Mononuclear cell (primary cell): ENCODE data around the gene TFB2M. TPM values are rescaled to one million over a fixed set of nuclear protein-coding genes. Genes with fewer than 3 reads are reported as not detected.

Source experiments
- H3K27me3 ChIP-seq: 2 replicates; pipeline ENCODE4 v1.6.0; 2011; ENCODE audit warnings: low read length, control low read depth; ENCODE audit not compliant: insufficient read depth
- H3K4me1 ChIP-seq: 2 replicates; pipeline ENCODE4 v1.5.1; 2011; ENCODE audit warnings: mild to moderate bottlenecking, low read length, control low read depth; ENCODE audit not compliant: insufficient read depth
- H3K4me3 ChIP-seq: 2 replicates; pipeline ENCODE4 v1.5.1; 2011; ENCODE audit warnings: mild to moderate bottlenecking, low read length, moderate library complexity
- H3K9me3 ChIP-seq: 2 replicates; pipeline ENCODE4 v1.5.1; 2011; ENCODE audit warnings: low read depth, mild to moderate bottlenecking, control low read depth, low read length
- total RNA-seq: library from RNA; depleted of rRNA; stranded (reverse); fragments of >200 nt; gene quantifications from one replicate; pipeline ENCODE4 v1.2.3, GENCODE V29; 2012

The TFB2M gene
- total RNA-seq, 1 donor, result 17.2 TPM

DNA sequence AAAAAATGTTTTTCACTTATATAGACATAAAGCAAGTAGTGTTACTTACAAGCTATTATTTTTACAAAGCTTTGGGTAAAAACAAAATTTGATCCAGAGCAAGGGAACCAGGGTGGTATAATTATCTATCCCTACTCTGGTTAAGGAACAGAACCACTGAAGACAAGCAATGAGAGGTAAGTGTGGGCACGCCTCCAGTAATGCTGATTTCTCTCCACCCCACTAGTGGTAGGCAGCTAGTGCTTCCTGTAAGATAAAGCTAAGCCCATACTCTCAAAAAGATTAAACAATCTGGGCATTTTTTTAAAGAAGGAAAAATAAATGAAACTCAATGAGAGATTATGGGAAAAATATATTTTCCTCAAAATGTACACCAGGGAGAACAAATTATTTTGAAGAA is 22.1 kb downstream of the TFB2M start:
- Histone ChIP-seq H3K9me3 (no peaks in the 10 kb centered on the region), H3K4me1 (no peaks in the 10 kb centered on the region), H3K27me3 (no peaks in the 10 kb centered on the region), H3K4me3 (no peak overlapping the region)

DNA sequence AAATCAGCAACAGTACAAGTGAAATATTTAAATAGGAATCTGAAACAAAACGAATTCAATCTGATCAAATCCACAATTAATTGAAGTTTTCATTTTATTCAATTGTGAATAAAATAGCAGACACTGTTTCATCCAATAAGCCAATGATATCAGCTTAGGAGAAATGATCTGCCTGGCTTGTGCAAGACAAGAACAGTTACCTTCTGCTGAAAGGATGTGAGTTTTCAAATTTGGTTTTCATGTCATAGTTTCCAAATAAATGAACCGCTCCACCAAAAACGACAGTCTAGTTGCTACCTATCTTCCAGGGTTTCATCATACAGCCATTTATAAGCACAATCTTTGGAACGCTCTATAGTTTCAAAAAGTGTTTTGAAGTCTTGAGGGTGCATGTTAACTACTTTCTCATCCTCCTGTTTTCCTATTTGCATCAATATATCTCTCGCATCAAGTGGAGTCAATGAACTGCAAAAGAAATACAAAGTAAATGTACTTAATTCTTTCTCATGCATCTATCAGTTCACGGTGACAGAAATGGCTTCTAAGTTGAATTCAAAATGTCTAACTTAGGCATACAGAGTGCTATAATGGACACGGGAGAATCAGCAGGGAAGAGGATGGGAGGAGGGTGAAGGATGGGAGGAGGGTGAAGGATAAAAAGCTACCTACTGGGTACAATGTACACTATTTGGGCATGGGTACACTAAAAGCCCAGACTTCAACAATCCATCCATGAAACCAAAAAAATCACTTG is 25.1 kb downstream of the TFB2M start:
- Histone ChIP-seq H3K9me3 (no peaks in the 10 kb centered on the region), H3K27me3 (no peaks in the 10 kb centered on the region), H3K4me1 (no peaks in the 10 kb centered on the region), H3K4me3 (no peak overlapping the region)

DNA sequence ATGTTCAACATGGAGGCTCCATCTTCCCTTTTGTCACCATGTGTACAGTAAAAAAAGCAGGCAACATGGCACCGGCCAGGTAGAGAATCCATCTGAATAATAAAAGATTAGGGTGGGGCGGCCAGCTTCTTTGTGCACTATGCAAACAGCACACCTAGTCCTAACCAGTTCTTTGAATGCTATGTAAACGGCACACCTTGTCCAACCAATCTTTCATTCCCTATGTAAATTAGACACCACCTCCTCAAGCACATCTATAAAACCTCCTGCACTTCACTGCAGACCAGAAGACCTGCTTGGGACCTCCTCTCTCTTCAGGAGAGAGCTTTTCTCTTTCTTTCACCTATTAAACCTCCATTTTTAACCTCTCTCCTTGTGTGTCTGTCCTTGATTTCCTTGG is 28.2 kb downstream of the TFB2M start:
- H3K4me3 ChIP-seq, result no peak overlapping the region
- no peaks in the 10 kb centered on the region for H3K4me1 ChIP-seq
- H3K27me3 ChIP-seq, result no peaks in the 10 kb centered on the region
- no peaks in the 10 kb centered on the region for H3K9me3 ChIP-seq

DNA sequence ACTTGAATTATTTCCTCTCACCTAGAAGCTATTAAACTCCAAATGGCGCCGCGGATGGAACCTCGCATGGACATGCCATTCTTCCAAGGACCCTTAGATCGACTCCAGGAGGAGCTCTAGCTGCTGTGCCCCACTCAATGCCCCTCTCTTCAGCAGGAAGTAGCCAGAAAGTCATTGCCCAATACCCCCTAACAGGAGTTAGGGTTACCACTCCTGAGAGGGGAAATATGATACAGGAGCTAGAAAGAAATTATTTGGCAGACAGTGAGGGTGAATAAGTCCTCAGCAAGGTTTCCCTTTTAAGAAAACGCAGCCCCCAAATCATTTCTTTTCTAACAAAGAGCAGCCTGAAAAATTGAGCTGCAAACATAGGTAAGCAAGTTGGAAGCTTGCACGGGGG is 28.6 kb downstream of the TFB2M start:
- Histone ChIP-seq H3K4me1 (no peaks in the 10 kb centered on the region), H3K4me3 (no peak overlapping the region), H3K27me3 (no peaks in the 10 kb centered on the region), H3K9me3 (no peaks in the 10 kb centered on the region)

DNA sequence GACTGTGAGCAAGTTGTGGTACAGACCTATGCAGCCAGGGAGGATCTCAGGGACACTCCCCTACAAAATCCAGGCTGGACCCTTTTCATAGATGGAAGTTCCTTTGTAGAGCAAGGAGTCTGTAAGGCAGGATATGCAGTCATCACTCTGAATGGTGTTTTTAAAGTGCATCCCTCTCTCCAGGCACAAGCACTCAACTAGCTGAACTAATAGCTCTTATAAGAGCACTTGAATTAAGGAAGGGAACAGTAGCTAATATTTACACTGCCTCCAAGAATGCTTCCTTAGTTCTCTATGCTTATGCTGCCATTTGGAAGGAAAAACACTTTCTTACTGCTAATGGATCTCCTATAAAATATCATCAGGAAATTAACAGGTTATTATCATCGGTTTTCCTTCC is 31.9 kb downstream of the TFB2M start:
- Histone ChIP-seq H3K9me3 (peaks cover 7% of the 10 kb centered on the region), H3K4me1 (no peaks in the 10 kb centered on the region)

DNA sequence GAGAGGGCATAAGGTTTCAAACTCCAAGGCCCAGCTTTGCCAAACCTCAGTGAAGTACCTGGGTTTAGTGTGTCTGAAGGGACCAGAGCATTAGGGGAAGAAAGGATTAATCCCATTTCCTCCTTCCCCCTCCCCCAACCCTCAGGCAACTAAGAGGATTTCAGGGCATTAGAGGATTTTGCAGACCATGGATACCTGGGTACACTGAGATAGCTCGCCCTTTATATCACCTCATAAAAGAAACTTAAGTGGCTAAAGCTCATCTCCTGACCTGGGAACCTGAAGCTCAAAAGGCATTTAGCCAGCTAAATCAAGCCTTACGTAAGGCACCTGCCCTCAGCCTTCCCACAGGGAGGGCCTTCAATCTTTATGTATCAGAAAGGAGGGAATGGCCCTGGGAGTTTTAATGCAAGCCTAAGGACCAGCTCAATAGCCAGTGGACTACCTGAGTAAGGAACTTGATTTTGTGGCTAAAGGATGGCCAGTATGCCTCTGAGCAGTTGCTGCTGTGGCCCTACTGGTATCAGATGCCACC is 32.6 kb downstream of the TFB2M start:
- no peak overlapping the region for H3K4me3 ChIP-seq
- no peaks in the 10 kb centered on the region for H3K4me1 ChIP-seq
- H3K9me3 ChIP-seq, result peaks cover 7% of the 10 kb centered on the region
- H3K27me3 ChIP-seq, result no peaks in the 10 kb centered on the region

More for the DNA sequence above, 31.9 kb downstream of the TFB2M start:
- H3K4me3 ChIP-seq, result no peak overlapping the region
- no peaks in the 10 kb centered on the region for H3K27me3 ChIP-seq

DNA sequence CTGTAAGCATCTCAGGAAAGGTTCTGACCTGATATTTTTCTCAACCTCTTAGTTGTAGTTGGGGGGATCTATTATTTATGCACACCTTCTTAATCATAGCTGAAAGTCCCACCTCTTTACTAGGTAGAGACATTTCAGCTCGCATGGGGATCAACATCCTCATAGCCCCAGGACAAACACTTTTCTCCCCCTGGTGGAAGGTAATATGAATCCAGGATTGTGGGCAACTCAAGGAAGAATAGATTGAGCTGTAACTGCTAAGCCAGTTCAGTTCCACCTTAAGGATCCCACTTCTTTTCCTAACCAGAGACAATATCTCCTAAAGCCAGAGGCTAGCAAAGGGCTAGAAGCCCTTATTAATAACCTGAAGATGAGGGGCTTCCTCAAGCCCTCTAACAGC is 33.5 kb downstream of the TFB2M start:
- Histone ChIP-seq H3K27me3 (no peaks in the 10 kb centered on the region), H3K4me1 (peaks cover 6% of the 10 kb centered on the region), H3K9me3 (peaks cover 7% of the 10 kb centered on the region), H3K4me3 (no peak overlapping the region)

DNA sequence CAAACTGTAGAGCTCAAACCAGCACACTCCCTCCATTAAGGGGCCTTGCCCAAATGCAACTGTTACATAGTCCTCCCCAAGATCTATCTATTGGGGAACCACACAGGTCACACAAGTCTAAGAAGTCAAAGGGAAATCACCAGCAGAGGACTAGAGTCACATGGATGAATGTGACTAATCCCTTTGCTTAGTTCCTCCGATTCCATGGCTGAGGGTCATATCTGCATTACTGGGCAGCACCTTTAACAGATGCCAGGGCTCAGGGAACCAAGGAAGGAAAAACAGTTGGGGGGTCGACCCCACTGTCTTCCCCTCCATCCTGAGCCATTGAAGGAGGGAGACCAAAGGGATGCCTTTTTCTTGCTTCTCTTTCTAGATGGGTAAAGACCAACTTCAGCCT is 35.6 kb downstream of the TFB2M start:
- Histone ChIP-seq H3K27me3 (no peaks in the 10 kb centered on the region), H3K9me3 (peaks cover 7% of the 10 kb centered on the region)

DNA sequence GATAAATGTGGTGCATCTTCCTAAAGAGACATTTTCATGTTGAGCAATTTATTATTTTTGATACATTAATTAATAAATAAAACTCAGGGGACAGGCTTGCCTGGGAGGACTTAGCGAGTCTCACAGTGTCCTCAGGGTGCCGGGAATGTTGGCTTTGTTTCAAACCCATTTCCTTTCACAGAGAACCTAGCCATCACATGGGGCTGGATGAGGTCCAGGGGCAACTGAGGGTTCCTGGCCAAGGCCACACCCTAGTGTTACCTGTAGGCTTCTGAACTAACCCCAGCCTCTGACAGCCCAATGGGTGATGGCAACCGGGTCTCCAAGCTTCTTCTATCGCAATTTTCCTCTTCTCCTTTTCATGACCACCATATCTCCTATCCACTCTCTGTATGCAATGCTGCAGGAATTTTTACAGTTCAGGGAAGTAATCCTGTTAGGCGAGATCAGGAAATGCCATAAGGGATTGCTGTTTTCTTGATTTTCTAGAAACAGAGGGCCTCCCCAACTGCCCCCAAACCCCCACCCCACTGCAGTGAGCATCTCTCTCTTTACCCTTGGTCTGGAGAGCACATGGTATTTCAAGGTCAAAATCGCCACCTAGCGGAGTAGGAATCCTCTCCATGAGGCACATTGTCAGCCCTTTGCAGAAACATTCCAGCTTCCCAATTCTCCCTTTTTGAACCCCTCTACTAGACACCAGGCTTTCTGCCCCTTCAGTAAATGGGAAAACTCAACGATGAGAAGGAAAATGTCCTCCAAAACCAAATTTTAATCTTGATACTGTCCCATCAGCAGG is 36.9 kb downstream of the TFB2M start:
- peaks cover 7% of the 10 kb centered on the region for H3K9me3 ChIP-seq
- no peak overlapping the region for H3K4me3 ChIP-seq
- no peaks in the 10 kb centered on the region for H3K27me3 ChIP-seq
- H3K4me1 ChIP-seq, result peaks cover 8% of the 10 kb centered on the region

More for the DNA sequence above, 35.6 kb downstream of the TFB2M start:
- H3K4me3 ChIP-seq, result no peak overlapping the region
- H3K4me1 ChIP-seq, result peaks cover 8% of the 10 kb centered on the region

DNA sequence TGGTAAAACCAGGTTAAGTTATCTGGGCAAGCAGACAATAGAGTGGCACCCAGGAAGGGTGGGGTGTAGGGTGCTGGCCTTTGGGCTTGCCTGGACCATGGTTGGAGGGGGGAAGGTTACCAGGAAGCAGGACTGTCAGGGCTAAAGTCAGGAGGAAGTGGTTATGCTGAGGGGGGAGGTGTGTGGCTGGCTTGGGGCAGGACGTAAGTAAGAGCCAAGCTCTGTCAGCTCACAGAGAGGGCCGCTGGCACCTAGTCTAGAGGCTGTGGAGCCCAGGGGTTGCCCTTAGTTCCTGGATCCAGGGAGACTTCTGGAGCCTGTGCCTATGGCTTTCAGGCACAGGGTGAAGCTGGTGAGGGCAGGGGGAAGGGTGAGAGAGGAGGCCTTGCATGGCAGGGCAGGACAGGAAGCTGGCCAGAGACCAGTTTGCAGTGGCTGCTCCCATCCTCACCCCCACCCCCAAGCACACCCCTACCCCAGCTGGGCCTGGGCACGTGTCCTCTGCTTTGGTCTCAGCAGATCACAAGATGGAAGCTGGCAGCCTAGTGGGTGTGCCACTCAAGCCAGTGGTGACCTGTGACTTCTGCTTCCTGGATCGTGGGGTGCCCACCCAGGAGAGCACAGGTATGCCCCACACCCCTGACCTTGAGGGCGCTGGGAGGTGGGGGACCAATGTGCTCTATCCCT is 38.5 kb downstream of the TFB2M start:
- H3K4me1 ChIP-seq, result peaks cover 8% of the 10 kb centered on the region
- no peaks in the 10 kb centered on the region for H3K27me3 ChIP-seq
- H3K9me3 ChIP-seq, result peaks cover 7% of the 10 kb centered on the region
- no peak overlapping the region for H3K4me3 ChIP-seq

DNA sequence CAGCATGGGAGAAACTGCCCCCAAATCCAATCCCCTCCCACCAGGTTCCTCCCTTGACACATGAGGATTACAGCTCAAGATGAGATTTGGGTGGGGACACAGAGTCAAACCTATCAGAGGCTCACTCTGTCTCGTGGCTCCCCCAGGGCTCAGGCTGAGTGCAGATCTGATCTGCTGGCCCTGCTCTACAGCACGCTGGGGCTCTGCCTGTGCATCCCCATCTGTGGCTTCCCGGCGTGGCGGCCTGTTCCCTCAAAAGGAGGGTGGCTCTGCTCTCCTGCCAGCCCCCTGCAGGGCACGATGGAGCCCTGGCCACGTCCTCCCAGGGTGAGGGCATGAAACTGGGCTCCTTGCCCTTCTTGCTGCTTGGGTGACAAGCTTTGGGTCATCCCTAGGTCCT is 39.1 kb downstream of the TFB2M start:
- Histone ChIP-seq H3K4me3 (no peak overlapping the region), H3K27me3 (no peaks in the 10 kb centered on the region), H3K4me1 (peaks cover 8% of the 10 kb centered on the region), H3K9me3 (peaks cover 7% of the 10 kb centered on the region)

DNA sequence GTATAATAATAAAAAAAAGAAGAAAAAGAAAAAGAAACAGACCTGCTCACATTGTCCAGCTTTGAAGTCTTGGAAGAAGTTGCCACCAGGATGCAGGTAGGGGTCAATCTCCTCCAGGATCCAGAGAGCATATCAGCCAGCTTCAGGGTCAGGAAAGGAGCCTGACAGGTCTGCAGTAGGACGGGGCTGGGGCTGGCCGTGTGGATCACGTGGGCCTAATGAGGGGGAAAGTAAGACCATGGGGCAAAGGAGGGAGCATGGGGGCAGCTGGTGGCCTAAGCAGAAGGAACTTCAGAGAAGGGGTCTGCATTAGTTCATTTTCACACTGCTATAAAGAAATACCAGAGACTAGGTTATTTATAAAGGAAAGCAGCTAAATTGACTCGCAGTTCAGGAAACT is 39.7 kb downstream of the TFB2M start:
- Histone ChIP-seq H3K27me3 (no peaks in the 10 kb centered on the region), H3K9me3 (peaks cover 7% of the 10 kb centered on the region)

DNA sequence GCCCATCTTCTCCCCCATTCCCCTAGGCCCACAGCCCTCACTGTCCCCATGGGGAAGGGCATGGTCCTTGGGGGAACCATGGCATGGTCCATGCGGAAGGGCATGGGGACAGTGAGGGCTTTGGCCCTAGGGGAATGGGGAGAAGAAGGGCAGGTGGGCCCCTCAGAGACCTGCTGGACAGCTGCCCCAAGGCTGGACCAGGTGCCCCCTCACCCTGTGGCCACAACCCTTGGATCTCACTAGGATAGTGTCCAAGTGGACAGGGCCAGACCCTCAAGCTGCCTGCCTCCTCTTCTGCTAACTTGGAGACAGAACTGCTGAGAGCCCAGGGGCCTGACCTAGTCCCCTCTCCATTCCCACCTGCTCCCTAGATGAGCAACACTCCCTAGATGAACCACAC is 46.5 kb downstream of the TFB2M start:
- Histone ChIP-seq H3K4me3 (no peak overlapping the region), H3K4me1 (no peaks in the 10 kb centered on the region), H3K9me3 (peaks cover 12% of the 10 kb centered on the region), H3K27me3 (no peaks in the 10 kb centered on the region)

More for the DNA sequence above, 39.7 kb downstream of the TFB2M start:
- no peak overlapping the region for H3K4me3 ChIP-seq
- peaks cover 8% of the 10 kb centered on the region for H3K4me1 ChIP-seq

DNA sequence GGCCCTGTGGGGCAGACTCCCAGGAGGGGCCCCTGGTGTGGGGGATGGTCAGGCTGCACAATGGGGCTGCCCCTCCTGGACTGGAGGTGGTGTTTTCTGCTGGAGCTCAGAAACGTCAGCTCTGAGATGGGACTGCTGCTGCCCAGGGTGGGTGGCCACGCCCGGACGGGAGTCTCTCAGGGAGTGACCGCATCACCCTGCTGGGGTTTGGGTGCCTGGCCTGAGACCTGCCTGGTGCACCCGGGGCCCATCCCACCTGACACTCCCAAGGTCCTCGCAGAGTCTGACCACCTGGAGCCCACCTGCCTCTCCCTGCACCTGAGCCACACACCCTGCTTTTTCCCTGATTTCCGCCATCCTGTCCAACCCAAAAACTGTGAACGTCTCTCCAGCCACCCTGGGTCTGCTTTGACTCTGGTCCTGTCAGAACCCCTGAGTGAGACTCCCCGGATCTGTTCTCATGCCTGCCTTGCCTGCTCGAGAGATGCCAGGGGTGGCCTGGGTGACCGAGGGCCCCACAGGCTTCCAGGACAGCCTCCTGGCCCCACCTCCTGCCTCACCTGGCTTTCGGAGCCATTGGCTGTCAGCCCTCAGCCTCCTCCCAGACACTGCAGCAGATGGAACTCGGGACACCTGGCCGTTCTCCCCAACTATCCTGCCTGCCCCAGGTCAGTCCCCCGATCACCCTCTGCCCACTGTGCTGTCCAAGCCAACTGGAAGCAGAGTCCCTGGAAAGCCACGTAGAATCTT is 47.4 kb downstream of the TFB2M start:
- Histone ChIP-seq H3K9me3 (peaks cover 12% of the 10 kb centered on the region), H3K4me1 (no peaks in the 10 kb centered on the region), H3K4me3 (no peak overlapping the region), H3K27me3 (no peaks in the 10 kb centered on the region)
